ENCODE measurements around the gene SGCE. TPM values are rescaled to one million over a fixed set of nuclear protein-coding genes. Genes with fewer than 3 reads are reported as not detected.

The SGCE gene
- total and polyA plus RNA-seq, 10 donors, result 9.6 to 93.7 (median 45.0) TPM

GRCh38 chr7:94630855-94631254 is 25.1 kb downstream of the SGCE start:
- H3K9me3 ChIP-seq, result no peaks in the 10 kb centered on the region
- DNase-seq, result no peak
- no peaks in the 10 kb centered on the region for H3K36me3 ChIP-seq
- 62 to 77% (median 73%) methylated on average over 4 of the region's 4 CpGs for WGBS, 5 donors
- TF ChIP-seq POLR2A (IDR thresholded peaks at IDR 0.05) (no peak), CTCF (IDR thresholded peaks at IDR 0.05 in 8 of 11, conservative IDR thresholded peaks at IDR 0.05 in 3 of 11) (no peak), POLR2AphosphoS5 (IDR thresholded peaks at IDR 0.05) (no peak)
- intact Hi-C loops (cut with DNase I; ENCODE audit: low total_unique reads), result no loop called here
- no peak overlapping the region for H3K4me3 ChIP-seq
- H3K27ac ChIP-seq, result no peak overlapping the region
- no peaks in the 10 kb centered on the region for H3K4me1 ChIP-seq
- no peaks in the 10 kb centered on the region for H3K27me3 ChIP-seq (replicated peaks in 1 of 7)

- intact Hi-C loops (cut with DNase I; ENCODE audit: low total_unique reads), result no loop called here
- Histone ChIP-seq H3K36me3 (no peaks in the 10 kb centered on the region), H3K4me3 (no peak overlapping the region), H3K4me1 (peaks cover 0 to 11% (median 6%) of the 10 kb centered on the region in 6 donors), H3K27ac (no peak overlapping the region), H3K27me3 (replicated peaks in 1 of 7) (no peaks in the 10 kb centered on the region), H3K9me3 (no peaks in the 10 kb centered on the region)
- 86 to 93% (median 91%) methylated on average over 3 of the region's 3 CpGs for WGBS, 5 donors
- no peak for TF ChIP-seq POLR2A (IDR thresholded peaks at IDR 0.05)
- no peak for TF ChIP-seq POLR2AphosphoS5 (IDR thresholded peaks at IDR 0.05)
- TF ChIP-seq CTCF (IDR thresholded peaks at IDR 0.05 in 8 of 11, conservative IDR thresholded peaks at IDR 0.05 in 3 of 11), result no peak
- no peak for DNase-seq
These were observed 32.1 kb downstream of the SGCE start for GRCh38 chr7:94623820-94624219.

GRCh38 chr7:94621120-94621519 is 34.8 kb downstream of the SGCE start:
- Histone ChIP-seq H3K27ac (peak overlapping the region in 1 of 8 donors; percentile 6), H3K36me3 (no peaks in the 10 kb centered on the region), H3K27me3 (replicated peaks in 1 of 7) (no peaks in the 10 kb centered on the region), H3K4me1 (peaks cover 0 to 11% (median 6%) of the 10 kb centered on the region in 6 donors), H3K4me3 (no peak overlapping the region), H3K9me3 (no peaks in the 10 kb centered on the region)
- DNase-seq, result no peak
- intact Hi-C loops (cut with DNase I; ENCODE audit: low total_unique reads), result no loop called here
- TF ChIP-seq CTCF (IDR thresholded peaks at IDR 0.05 in 8 of 11, conservative IDR thresholded peaks at IDR 0.05 in 3 of 11), result no peak
- TF ChIP-seq POLR2AphosphoS5 (IDR thresholded peaks at IDR 0.05), result no peak
- TF ChIP-seq POLR2A (IDR thresholded peaks at IDR 0.05), result no peak
- WGBS, 5 donors, result 89 to 97% (median 93%) methylated on average over 2 of the region's 2 CpGs

- H3K27me3 ChIP-seq (replicated peaks in 1 of 7), result no peaks in the 10 kb centered on the region
- intact Hi-C loops (cut with DNase I; ENCODE audit: low total_unique reads), result no loop called here
- H3K27ac ChIP-seq, result peak overlapping the region in 1 of 8 donors; percentile 6
- WGBS, 5 donors, result 8 to 22% (median 17%) methylated on average over 2 of the region's 2 CpGs
- H3K4me1 ChIP-seq, result peaks cover 0 to 11% (median 6%) of the 10 kb centered on the region in 6 donors
- peaks cover 0 to 1% (median 0%) of the 10 kb centered on the region in 6 donors for H3K36me3 ChIP-seq
- peak; percentile 71 for DNase-seq
- no peaks in the 10 kb centered on the region for H3K9me3 ChIP-seq
- no peak overlapping the region for H3K4me3 ChIP-seq
- TF ChIP-seq POLR2AphosphoS5 (IDR thresholded peaks at IDR 0.05) (peak in 1 of 3 donors; percentile 11), POLR2A (IDR thresholded peaks at IDR 0.05) (no peak)
These were observed 35.2 kb downstream of the SGCE start for GRCh38 chr7:94620703-94621118.

GRCh38 chr7:94618126-94618525 is 37.8 kb downstream of the SGCE start:
- WGBS, 5 donors, result 87 to 97% (median 93%) methylated on average over 1 of the region's 1 CpG
- H3K27ac ChIP-seq, result no peak overlapping the region
- intact Hi-C loops (cut with DNase I; ENCODE audit: low total_unique reads), result no loop called here
- peaks cover 0 to 11% (median 6%) of the 10 kb centered on the region in 6 donors for H3K4me1 ChIP-seq
- TF ChIP-seq POLR2A (IDR thresholded peaks at IDR 0.05), result no peak
- no peak for TF ChIP-seq CTCF (IDR thresholded peaks at IDR 0.05 in 8 of 11, conservative IDR thresholded peaks at IDR 0.05 in 3 of 11)
- TF ChIP-seq POLR2AphosphoS5 (IDR thresholded peaks at IDR 0.05), result no peak
- H3K36me3 ChIP-seq, result peaks cover 0 to 4% (median 0%) of the 10 kb centered on the region in 6 donors
- H3K4me3 ChIP-seq, result no peak overlapping the region
- no peak for DNase-seq
- no peaks in the 10 kb centered on the region for H3K9me3 ChIP-seq
- H3K27me3 ChIP-seq (replicated peaks in 1 of 7), result no peaks in the 10 kb centered on the region
